GM10248 (cell line): Measurements from ENCODE around the gene CBX5.
"Not testable (repeated sequence)": the region's sequence is repeated elsewhere in the genome, so short reads cannot be mapped to it uniquely, and the experiment has no call there.

Source experiments
- CTCF ChIA-PET: fragments of 300-600 bp; sonication (Branson Sonifier 250); formaldehyde crosslinking; extraction: SDS; loops from one replicate; lab custom pipeline; 2021; ENCODE audit warnings: antibody characterized with exemption; lab: Yijun Ruan, JAX
- POLR2A ChIA-PET: fragments of 350-650 bp; sonication (Branson Sonifier 250); formaldehyde crosslinking; extraction: SDS; loops from one replicate; lab custom pipeline; 2020; ENCODE audit warnings: antibody characterized with exemption; lab: Yijun Ruan, JAX
- DNase-seq: peaks from one replicate; pipeline ENCODE4 v3.0.0; 2012; ENCODE audit errors: extremely low spot score
- TF ChIP-seq, protein P1 (sequence below): IDR thresholded peaks from 2 replicates; pipeline ENCODE4 v1.5.1; 2012; ENCODE audit warnings: mild to moderate bottlenecking, low read depth; ENCODE audit errors: extremely low read depth, missing control alignments, control extremely low read depth

The CBX5 gene

DNA sequence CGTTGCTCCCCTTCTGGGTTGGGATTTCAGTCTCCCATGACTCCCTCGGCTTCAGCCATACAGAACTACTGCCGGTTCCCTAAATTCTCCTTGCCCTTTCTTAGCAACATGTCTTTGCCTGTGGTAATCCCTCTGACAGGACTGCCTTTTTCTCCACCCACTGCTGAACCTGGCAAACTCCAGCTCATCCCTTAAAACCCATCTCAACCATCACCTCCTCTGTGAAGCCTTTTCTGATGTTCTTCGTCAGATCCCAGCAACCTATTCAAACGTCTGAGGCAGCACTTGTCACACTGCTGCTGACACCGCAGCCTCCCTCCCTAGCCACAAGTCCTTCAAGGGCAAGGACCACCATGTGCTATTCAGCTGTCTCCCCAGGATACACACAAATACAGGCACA lies 80.9 kb downstream of the CBX5 start:
- TF ChIP-seq, protein P1, sequence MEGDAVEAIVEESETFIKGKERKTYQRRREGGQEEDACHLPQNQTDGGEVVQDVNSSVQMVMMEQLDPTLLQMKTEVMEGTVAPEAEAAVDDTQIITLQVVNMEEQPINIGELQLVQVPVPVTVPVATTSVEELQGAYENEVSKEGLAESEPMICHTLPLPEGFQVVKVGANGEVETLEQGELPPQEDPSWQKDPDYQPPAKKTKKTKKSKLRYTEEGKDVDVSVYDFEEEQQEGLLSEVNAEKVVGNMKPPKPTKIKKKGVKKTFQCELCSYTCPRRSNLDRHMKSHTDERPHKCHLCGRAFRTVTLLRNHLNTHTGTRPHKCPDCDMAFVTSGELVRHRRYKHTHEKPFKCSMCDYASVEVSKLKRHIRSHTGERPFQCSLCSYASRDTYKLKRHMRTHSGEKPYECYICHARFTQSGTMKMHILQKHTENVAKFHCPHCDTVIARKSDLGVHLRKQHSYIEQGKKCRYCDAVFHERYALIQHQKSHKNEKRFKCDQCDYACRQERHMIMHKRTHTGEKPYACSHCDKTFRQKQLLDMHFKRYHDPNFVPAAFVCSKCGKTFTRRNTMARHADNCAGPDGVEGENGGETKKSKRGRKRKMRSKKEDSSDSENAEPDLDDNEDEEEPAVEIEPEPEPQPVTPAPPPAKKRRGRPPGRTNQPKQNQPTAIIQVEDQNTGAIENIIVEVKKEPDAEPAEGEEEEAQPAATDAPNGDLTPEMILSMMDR: no peak
- CTCF ChIA-PET: interaction anchor here (1.0 to 5.8 kb wide), 8 partner anchors 8 to 212 kb away, joined by 4 to 122 read pairs (median 60); partner anchors contain the start of genes HOXC10, HOXC5, HOXC6 and HOXC8
- POLR2A ChIA-PET: no interaction called here
- no peak for DNase-seq

- peak; percentile 55 for DNase-seq
- POLR2A ChIA-PET: no interaction called here
- TF ChIP-seq, protein P1: no peak
- CTCF ChIA-PET: interaction anchor here (1.0 to 11.3 kb wide), 3 partner anchors 10 to 191 kb away, joined by 3 to 139 read pairs (median 63); partner anchors contain the start of gene HOXC8
Measured at GRCh38 chr12:54197431-54197909, 82.5 kb downstream of the CBX5 start.

DNA sequence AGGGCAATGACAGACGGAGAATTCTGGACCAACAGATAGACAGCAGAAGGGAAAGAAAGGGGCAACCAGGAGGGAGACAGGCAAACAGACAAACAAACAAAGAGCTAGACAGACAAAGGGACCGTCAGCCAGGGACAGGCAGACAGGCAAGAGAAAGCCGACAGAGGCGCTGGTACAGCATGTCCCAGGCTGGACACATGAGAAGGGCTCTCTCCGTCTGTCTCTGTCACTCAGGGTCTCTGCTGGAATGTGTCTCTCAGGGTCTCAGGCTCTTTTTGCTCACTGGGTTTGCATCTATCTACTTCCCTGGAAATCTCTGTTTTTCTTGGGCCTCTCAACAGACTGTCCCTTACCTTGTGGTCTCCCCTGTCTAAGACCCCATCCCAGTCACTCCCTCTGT lies 82.9 kb downstream of the CBX5 start:
- DNase-seq: no peak
- ChIA-PET CTCF (interaction anchor here (1.0 to 11.3 kb wide), 4 partner anchors 10 to 212 kb away, joined by 3 to 139 read pairs (median 36); partner anchors contain the start of genes HOXC10 and HOXC8), POLR2A (no interaction called here)
- TF ChIP-seq, protein P1: no peak

- TF ChIP-seq, protein P1: no peak
- ChIA-PET POLR2A (interaction anchor here (0.6 kb wide), 1 partner anchor 121 kb away, joined by 6 read pairs; no protein-coding TSS in a partner anchor), CTCF (interaction anchor here (1.2 to 11.3 kb wide), 5 partner anchors 11 to 212 kb away, joined by 4 to 214 read pairs (median 63); partner anchors contain the start of genes HOXC10, HOXC5, HOXC6 and HOXC8)
- no peak for DNase-seq
Measured at GRCh38 chr12:54196396-54196795, 83.5 kb downstream of the CBX5 start.

DNA sequence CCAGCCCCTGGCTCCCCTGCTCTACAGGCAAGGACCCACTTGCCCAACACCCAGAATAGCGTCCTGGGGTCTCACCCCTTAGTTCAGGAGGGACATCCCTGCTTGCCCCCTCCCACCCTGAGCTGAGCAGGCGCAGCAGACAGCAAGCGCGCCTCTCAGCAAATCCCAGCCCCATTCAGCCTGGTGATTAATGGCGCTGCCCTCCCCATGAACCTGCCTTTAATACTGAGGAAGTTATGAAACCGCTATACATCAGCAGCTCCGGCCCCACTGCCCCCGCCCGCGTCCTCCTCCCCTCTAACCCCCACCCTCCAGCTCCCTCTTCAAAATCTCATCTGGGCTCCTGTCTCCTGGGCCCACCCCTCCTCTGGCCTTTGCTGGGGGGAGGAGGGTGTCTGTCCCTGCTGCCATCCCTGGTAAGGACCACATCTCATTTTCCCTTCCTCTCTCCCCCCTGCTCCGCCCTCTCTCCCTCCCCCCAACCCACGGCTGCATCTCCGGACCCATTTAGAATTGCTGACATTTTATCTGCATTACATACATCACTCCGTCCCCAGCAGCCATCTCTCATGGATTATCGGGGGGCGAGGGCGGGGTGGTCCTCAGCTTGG lies 84.1 kb downstream of the CBX5 start:
- ChIA-PET CTCF (interaction anchor here (1.2 to 11.3 kb wide), 9 partner anchors 11 to 211 kb away, joined by 3 to 214 read pairs (median 7); partner anchors contain the start of genes HOXC10, HOXC5, HOXC6 and HOXC8), POLR2A (interaction anchor here (0.6 kb wide), 1 partner anchor 121 kb away, joined by 6 read pairs; no protein-coding TSS in a partner anchor)
- TF ChIP-seq, protein P1: no peak
- DNase-seq: no peak

DNA sequence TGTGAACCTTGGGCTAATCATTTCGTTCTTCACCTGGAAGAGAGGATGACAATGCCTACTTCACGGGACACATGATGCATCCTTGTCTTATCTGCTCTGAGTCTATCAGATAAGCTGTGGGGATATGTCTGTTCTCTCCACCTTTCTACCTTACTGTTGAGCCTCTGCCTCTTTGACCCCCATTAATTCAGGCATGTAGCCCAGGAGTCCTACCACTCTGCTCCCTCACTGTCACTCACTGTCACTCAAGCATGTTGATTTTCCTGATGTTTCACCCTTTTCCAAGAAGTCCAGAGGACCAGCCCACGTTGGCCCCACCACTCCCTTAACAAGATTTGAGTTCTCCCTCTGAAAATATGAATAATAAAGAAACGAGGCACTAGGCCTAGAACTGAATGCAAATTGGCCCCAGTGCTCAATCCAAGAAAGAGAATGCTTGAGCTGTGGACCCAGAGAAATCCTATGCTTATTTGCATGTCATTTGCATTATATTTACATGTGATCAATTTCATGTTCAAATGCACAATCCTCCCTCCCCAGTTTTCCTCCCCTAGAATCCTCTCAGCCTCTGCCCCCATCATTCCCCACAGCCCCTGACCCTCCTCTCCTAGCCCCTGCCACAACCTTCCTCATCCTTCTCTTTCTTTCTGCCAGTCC lies 84.7 kb downstream of the CBX5 start:
- TF ChIP-seq, protein P1: no peak
- ChIA-PET CTCF (interaction anchor here (1.2 to 11.3 kb wide), 11 partner anchors 12 to 211 kb away, joined by 3 to 214 read pairs (median 4); partner anchors contain the start of genes HOXC10, HOXC5, HOXC6 and HOXC8), POLR2A (no interaction called here)
- no peak for DNase-seq

DNA sequence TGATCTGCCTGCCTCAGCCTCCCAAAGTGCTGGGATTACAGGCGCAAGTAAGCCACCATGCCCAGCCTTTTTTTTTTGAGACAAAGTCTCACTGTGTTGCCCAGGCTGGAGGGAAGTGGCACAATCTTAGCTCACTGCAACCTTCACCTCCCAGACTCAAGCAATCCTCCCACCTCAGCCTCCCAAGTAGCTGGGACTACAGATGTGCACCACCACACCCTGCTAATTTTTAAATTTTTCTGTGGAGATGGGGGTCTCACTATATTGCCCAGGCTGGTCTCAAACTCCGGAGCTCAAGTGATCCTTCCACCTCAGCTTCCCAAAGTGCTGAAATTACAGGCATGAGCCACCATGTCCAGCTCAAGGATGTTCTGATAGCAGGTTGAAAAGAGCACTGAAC lies 85.3 kb downstream of the CBX5 start:
- DNase-seq, POLR2A ChIA-PET: not testable (repeated sequence)
- CTCF ChIA-PET: interaction anchor here (1.2 to 11.3 kb wide), 9 partner anchors 13 to 210 kb away, joined by 3 to 214 read pairs (median 7); partner anchors contain the start of genes HOXC10, HOXC5, HOXC6 and HOXC8
